ENCODE results near the gene MRPL2.

MRPL2 gene

GRCh38 chr6:43077333-43077809, 18.1 kb upstream of the MRPL2 start:
- H3K4me3 ChIP-seq (ENCODE audit: low read length), result peak overlapping the region; percentile 94
- H3K9me3 ChIP-seq (ENCODE audit: low read length), result no peaks in the 10 kb centered on the region
- peaks cover 24% of the 10 kb centered on the region for H3K4me1 ChIP-seq (ENCODE audit: insufficient read depth, low read length)
- no peaks in the 10 kb centered on the region for H3K27me3 ChIP-seq (ENCODE audit: insufficient read depth, low read length)
- H2AFZ ChIP-seq (ENCODE audit: low read depth, low read length), result peak overlapping the region; percentile 21
- H3K36me3 ChIP-seq (ENCODE audit: insufficient read depth, low read length), result peaks cover 11% of the 10 kb centered on the region

- Histone ChIP-seq H3K27me3 (ENCODE audit: insufficient read depth, low read length) (no peaks in the 10 kb centered on the region), H3K4me1 (ENCODE audit: insufficient read depth, low read length) (peaks cover 24% of the 10 kb centered on the region), H2AFZ (ENCODE audit: low read depth, low read length) (peak overlapping the region; percentile 21), H3K9me3 (ENCODE audit: low read length) (no peaks in the 10 kb centered on the region), H3K36me3 (ENCODE audit: insufficient read depth, low read length) (peaks cover 11% of the 10 kb centered on the region), H3K4me3 (ENCODE audit: low read length) (peak overlapping the region; percentile 94)
Observed at GRCh38 chr6:43076464-43077332, 17.5 kb upstream of the MRPL2 start.

- peak within 1 kb of the TSS; percentile 94 for H3K4me3 ChIP-seq (ENCODE audit: low read length)
- H3K36me3 ChIP-seq (ENCODE audit: insufficient read depth, low read length), result peaks cover 11% of the 10 kb centered on the region
- peaks cover 24% of the 10 kb centered on the region for H3K4me1 ChIP-seq (ENCODE audit: insufficient read depth, low read length)
- no peaks in the 10 kb centered on the region for H3K9me3 ChIP-seq (ENCODE audit: low read length)
- no peaks in the 10 kb centered on the region for H3K27me3 ChIP-seq (ENCODE audit: insufficient read depth, low read length)
- H2AFZ ChIP-seq (ENCODE audit: low read depth, low read length), result peak within 1 kb of the TSS; percentile 73
Observed at GRCh38 chr6:43075670-43076463, 16.6 kb upstream of the MRPL2 start, which contains the start of gene PTK7. Gene PTK7, plus strand, starts transcription at chr6:43076314. Its CDS starts 175 bp downstream, at chr6:43076489.

GRCh38 chr6:43074847-43075669, 15.8 kb upstream of the MRPL2 start:
- Histone ChIP-seq H2AFZ (ENCODE audit: low read depth, low read length) (no peak overlapping the region), H3K4me1 (ENCODE audit: insufficient read depth, low read length) (peaks cover 24% of the 10 kb centered on the region), H3K4me3 (ENCODE audit: low read length) (peak overlapping the region; percentile 55), H3K36me3 (ENCODE audit: insufficient read depth, low read length) (peaks cover 11% of the 10 kb centered on the region), H3K27me3 (ENCODE audit: insufficient read depth, low read length) (no peaks in the 10 kb centered on the region), H3K9me3 (ENCODE audit: low read length) (no peaks in the 10 kb centered on the region)

GRCh38 chr6:43070028-43070632, 10.9 kb upstream of the MRPL2 start:
- H3K9me3 ChIP-seq (ENCODE audit: low read length), result no peaks in the 10 kb centered on the region
- no peak overlapping the region for H3K4me3 ChIP-seq (ENCODE audit: low read length)
- peaks cover 20% of the 10 kb centered on the region for H3K36me3 ChIP-seq (ENCODE audit: insufficient read depth, low read length)
- H3K27me3 ChIP-seq (ENCODE audit: insufficient read depth, low read length), result no peaks in the 10 kb centered on the region
- peaks cover 3% of the 10 kb centered on the region for H3K4me1 ChIP-seq (ENCODE audit: insufficient read depth, low read length)
- no peak overlapping the region for H2AFZ ChIP-seq (ENCODE audit: low read depth, low read length)

GRCh38 chr6:43062818-43063217, 3.6 kb upstream of the MRPL2 start:
- Histone ChIP-seq H3K27me3 (ENCODE audit: insufficient read depth, low read length) (no peaks in the 10 kb centered on the region), H3K9me3 (ENCODE audit: low read length) (no peaks in the 10 kb centered on the region), H3K4me3 (ENCODE audit: low read length) (no peak overlapping the region)

GRCh38 chr6:43061861-43062260, 2.6 kb upstream of the MRPL2 start:
- Histone ChIP-seq H3K9me3 (ENCODE audit: low read length) (no peaks in the 10 kb centered on the region), H3K27me3 (ENCODE audit: insufficient read depth, low read length) (no peaks in the 10 kb centered on the region), H3K36me3 (ENCODE audit: insufficient read depth, low read length) (peaks cover 21% of the 10 kb centered on the region), H3K4me1 (ENCODE audit: insufficient read depth, low read length) (peaks cover 16% of the 10 kb centered on the region), H2AFZ (ENCODE audit: low read depth, low read length) (no peak overlapping the region), H3K4me3 (ENCODE audit: low read length) (no peak overlapping the region)

More at GRCh38 chr6:43062818-43063217, 3.6 kb upstream of the MRPL2 start:
- Histone ChIP-seq H3K4me1 (ENCODE audit: insufficient read depth, low read length) (peaks cover 16% of the 10 kb centered on the region), H2AFZ (ENCODE audit: low read depth, low read length) (no peak overlapping the region), H3K36me3 (ENCODE audit: insufficient read depth, low read length) (peaks cover 18% of the 10 kb centered on the region)

- Histone ChIP-seq H2AFZ (ENCODE audit: low read depth, low read length) (no peak overlapping the region), H3K27me3 (ENCODE audit: insufficient read depth, low read length) (no peaks in the 10 kb centered on the region), H3K9me3 (ENCODE audit: low read length) (no peaks in the 10 kb centered on the region), H3K36me3 (ENCODE audit: insufficient read depth, low read length) (peaks cover 21% of the 10 kb centered on the region), H3K4me3 (ENCODE audit: low read length) (peak overlapping the region; percentile 81), H3K4me1 (ENCODE audit: insufficient read depth, low read length) (peaks cover 16% of the 10 kb centered on the region)
Observed at GRCh38 chr6:43060755-43061633, 1.8 kb upstream of the MRPL2 start.

- H3K36me3 ChIP-seq (ENCODE audit: insufficient read depth, low read length), result peaks cover 20% of the 10 kb centered on the region
- no peaks in the 10 kb centered on the region for H3K27me3 ChIP-seq (ENCODE audit: insufficient read depth, low read length)
- H2AFZ ChIP-seq (ENCODE audit: low read depth, low read length), result peak overlapping the region; percentile 35
- H3K4me1 ChIP-seq (ENCODE audit: insufficient read depth, low read length), result peaks cover 16% of the 10 kb centered on the region
- peak overlapping the region; percentile 81 for H3K4me3 ChIP-seq (ENCODE audit: low read length)
- H3K9me3 ChIP-seq (ENCODE audit: low read length), result no peaks in the 10 kb centered on the region
Observed at GRCh38 chr6:43060034-43060754, 960 bp upstream of the MRPL2 start.

GRCh38 chr6:43058531-43058930, 703 bp downstream of the MRPL2 start:
- peak overlapping the region; percentile 81 for H3K4me3 ChIP-seq (ENCODE audit: low read length)
- no peak overlapping the region for H2AFZ ChIP-seq (ENCODE audit: low read depth, low read length)
- peaks cover 23% of the 10 kb centered on the region for H3K4me1 ChIP-seq (ENCODE audit: insufficient read depth, low read length)
- no peaks in the 10 kb centered on the region for H3K9me3 ChIP-seq (ENCODE audit: low read length)
- H3K36me3 ChIP-seq (ENCODE audit: insufficient read depth, low read length), result peaks cover 14% of the 10 kb centered on the region
- H3K27me3 ChIP-seq (ENCODE audit: insufficient read depth, low read length), result no peaks in the 10 kb centered on the region

- no peak overlapping the region for H2AFZ ChIP-seq (ENCODE audit: low read depth, low read length)
- H3K4me3 ChIP-seq (ENCODE audit: low read length), result no peak overlapping the region
- H3K36me3 ChIP-seq (ENCODE audit: insufficient read depth, low read length), result peaks cover 20% of the 10 kb centered on the region
Observed at GRCh38 chr6:43055966-43056365, 3.3 kb downstream of the MRPL2 start.

More at GRCh38 chr6:43055966-43056365, 3.3 kb downstream of the MRPL2 start:
- no peaks in the 10 kb centered on the region for H3K27me3 ChIP-seq (ENCODE audit: insufficient read depth, low read length)
- H3K9me3 ChIP-seq (ENCODE audit: low read length), result no peaks in the 10 kb centered on the region
- peaks cover 29% of the 10 kb centered on the region for H3K4me1 ChIP-seq (ENCODE audit: insufficient read depth, low read length)
